Measurements from ENCODE around the gene TMEM163. TPM values are rescaled to one million over a fixed set of nuclear protein-coding genes. Genes with fewer than 3 reads are reported as not detected.
A peak's percentile ranks its signal among the peaks of the same experiment; 100 is the strongest.

TMEM163 gene
- total RNA-seq, 1 donor from 2014 or later, result 0.18 TPM

DNA sequence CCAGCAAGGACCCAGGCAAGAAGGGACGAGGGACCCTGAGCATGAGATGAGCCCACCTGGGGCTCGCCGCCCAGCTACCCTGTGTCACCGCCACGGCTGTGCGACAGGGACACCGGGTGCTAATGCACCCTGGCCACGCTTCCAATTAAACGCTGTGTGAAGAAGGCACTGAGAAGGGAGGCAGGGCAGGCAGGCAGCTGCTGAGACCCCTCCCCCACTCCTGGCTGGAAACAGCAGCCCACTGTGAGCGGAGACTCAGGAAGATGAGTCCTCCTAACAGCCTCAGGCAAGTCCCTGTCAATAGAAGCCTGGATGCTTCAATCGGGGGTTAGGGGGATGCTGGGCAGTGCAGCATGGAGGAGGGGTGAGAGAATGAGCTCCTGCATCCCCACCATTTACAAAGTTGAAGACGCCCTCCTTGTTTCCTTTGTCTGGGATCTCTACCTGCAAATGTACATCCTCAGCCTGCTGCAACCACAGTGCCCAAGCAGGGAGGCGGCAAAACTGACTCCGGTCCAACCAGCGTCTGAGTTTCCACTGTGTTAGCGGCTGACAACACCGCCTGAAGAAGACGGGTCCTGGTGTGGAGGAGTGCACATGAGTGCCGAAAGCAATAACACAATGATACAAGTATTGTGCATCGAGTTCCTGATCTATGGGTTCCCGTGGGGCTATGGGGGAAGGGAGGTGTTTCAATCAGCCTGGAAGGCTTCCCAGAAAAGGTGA is 12.8 kb downstream of the TMEM163 start:
- H2AFZ ChIP-seq (ENCODE audit: low read depth, low read length), result no peak overlapping the region
- DNase-seq (ENCODE audit: low read depth) (no peak), FAIRE-seq (no peak)
- Mint-ChIP-seq H3K9me3 (ENCODE audit: unreplicated experiment) (peaks cover 3% of the 10 kb centered on the region), H3K27me3 (ENCODE audit: low read depth, unreplicated experiment) (peaks cover 13% of the 10 kb centered on the region), H3K27ac (ENCODE audit: unreplicated experiment) (peak overlapping the region; percentile 3), H3K4me1 (ENCODE audit: low read depth, unreplicated experiment) (peaks cover 12% of the 10 kb centered on the region), H3K36me3 (ENCODE audit: low read depth, unreplicated experiment) (no peaks in the 10 kb centered on the region), H3K4me3 (ENCODE audit: unreplicated experiment) (no peak overlapping the region)
- no peaks in the 10 kb centered on the region for H3K9me3 ChIP-seq (ENCODE audit: insufficient read depth, low read depth, low read length)
- no peak overlapping the region for H3K4me2 ChIP-seq (ENCODE audit: low read length)
- no peak overlapping the region for H3K9ac ChIP-seq (ENCODE audit: low read length)
- no peaks in the 10 kb centered on the region for H3K36me3 ChIP-seq (ENCODE audit: insufficient read depth, low read length)
- H3K4me3 ChIP-seq (ENCODE audit: insufficient read depth, low read depth, low read length), result no peak overlapping the region
- TF ChIP-seq, protein P1, sequence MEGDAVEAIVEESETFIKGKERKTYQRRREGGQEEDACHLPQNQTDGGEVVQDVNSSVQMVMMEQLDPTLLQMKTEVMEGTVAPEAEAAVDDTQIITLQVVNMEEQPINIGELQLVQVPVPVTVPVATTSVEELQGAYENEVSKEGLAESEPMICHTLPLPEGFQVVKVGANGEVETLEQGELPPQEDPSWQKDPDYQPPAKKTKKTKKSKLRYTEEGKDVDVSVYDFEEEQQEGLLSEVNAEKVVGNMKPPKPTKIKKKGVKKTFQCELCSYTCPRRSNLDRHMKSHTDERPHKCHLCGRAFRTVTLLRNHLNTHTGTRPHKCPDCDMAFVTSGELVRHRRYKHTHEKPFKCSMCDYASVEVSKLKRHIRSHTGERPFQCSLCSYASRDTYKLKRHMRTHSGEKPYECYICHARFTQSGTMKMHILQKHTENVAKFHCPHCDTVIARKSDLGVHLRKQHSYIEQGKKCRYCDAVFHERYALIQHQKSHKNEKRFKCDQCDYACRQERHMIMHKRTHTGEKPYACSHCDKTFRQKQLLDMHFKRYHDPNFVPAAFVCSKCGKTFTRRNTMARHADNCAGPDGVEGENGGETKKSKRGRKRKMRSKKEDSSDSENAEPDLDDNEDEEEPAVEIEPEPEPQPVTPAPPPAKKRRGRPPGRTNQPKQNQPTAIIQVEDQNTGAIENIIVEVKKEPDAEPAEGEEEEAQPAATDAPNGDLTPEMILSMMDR (IDR thresholded peaks at IDR 0.05; ENCODE audit: insufficient read depth, low read depth, low read length), result no peak
- no peak for TF ChIP-seq EZH2 (IDR thresholded peaks at IDR 0.05; ENCODE audit: insufficient read depth, low read length)
- H3K27me3 ChIP-seq (ENCODE audit: insufficient read depth, low read length), result no peaks in the 10 kb centered on the region
- no peaks in the 10 kb centered on the region for H3K79me2 ChIP-seq (ENCODE audit: insufficient read depth, low read length)
- no peak overlapping the region for H3K27ac ChIP-seq (ENCODE audit: low read depth, low read length)
- no peaks in the 10 kb centered on the region for H4K20me1 ChIP-seq (ENCODE audit: insufficient read depth, low read length)
- peaks cover 12% of the 10 kb centered on the region for H3K4me1 ChIP-seq (ENCODE audit: insufficient read depth, low read length)

DNA sequence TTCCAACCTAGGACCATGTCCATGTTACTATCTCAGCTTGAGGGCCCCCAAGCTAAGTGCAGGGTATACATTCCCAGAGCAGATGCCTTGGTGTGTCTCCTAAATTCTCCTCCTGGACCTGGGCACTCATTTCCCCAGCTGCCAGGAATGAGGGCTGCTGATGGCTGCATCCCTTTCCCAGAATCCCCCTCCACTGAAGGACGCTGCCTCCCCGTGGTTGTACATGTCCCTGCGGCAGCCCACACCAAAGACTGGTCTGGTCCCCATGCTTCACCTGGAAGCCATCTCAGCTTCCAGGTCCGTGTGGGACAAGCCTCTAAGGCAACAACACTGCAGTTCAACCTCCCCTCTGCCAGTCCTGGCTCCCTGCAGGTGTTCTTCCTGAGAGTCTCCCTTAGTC is 14.6 kb downstream of the TMEM163 start:
- TF ChIP-seq EZH2 (IDR thresholded peaks at IDR 0.05; ENCODE audit: insufficient read depth, low read length), result no peak
- TF ChIP-seq, protein P1 (IDR thresholded peaks at IDR 0.05; ENCODE audit: insufficient read depth, low read depth, low read length), result no peak

DNA sequence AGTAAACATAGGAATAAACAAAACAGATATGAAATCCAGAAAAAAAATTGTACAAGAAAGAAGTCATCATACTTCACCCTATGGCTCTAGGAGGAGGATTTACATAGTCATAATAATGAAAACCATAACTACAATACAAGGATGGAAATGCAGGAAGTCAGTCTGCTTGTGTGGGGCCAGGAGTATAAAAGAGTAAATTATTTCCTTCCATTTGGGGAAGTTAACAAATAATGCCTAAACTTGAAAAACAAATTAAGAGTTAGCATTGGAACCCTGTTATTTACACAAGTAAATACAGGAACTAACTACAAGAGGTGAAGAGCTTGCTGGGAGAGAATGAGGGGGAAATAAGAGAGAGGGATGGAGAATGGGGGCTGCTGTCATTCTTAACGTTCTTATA is 15.4 kb downstream of the TMEM163 start:
- FAIRE-seq (no peak), DNase-seq (ENCODE audit: low read depth) (no peak)
- no peak overlapping the region for H3K4me3 Mint-ChIP-seq (ENCODE audit: unreplicated experiment)
- H4K20me1 ChIP-seq (ENCODE audit: insufficient read depth, low read length), result no peaks in the 10 kb centered on the region
- no peak overlapping the region for H3K4me2 ChIP-seq (ENCODE audit: low read length)
- H3K9ac ChIP-seq (ENCODE audit: low read length), result no peak overlapping the region
- TF ChIP-seq, protein P1 (IDR thresholded peaks at IDR 0.05; ENCODE audit: insufficient read depth, low read depth, low read length), result no peak
- H3K27ac Mint-ChIP-seq (ENCODE audit: unreplicated experiment), result no peak overlapping the region
- no peaks in the 10 kb centered on the region for H3K9me3 ChIP-seq (ENCODE audit: insufficient read depth, low read depth, low read length)
- H3K36me3 Mint-ChIP-seq (ENCODE audit: low read depth, unreplicated experiment), result no peaks in the 10 kb centered on the region
- H3K4me1 ChIP-seq (ENCODE audit: insufficient read depth, low read length), result peaks cover 12% of the 10 kb centered on the region
- H3K4me1 Mint-ChIP-seq (ENCODE audit: low read depth, unreplicated experiment), result peaks cover 12% of the 10 kb centered on the region
- H3K4me3 ChIP-seq (ENCODE audit: insufficient read depth, low read depth, low read length), result no peak overlapping the region
- peaks cover 3% of the 10 kb centered on the region for H3K9me3 Mint-ChIP-seq (ENCODE audit: unreplicated experiment)
- H3K27me3 Mint-ChIP-seq (ENCODE audit: low read depth, unreplicated experiment), result peaks cover 8% of the 10 kb centered on the region
- H3K27ac ChIP-seq (ENCODE audit: low read depth, low read length), result no peak overlapping the region
- no peaks in the 10 kb centered on the region for H3K79me2 ChIP-seq (ENCODE audit: insufficient read depth, low read length)
- no peaks in the 10 kb centered on the region for H3K36me3 ChIP-seq (ENCODE audit: insufficient read depth, low read length)
- no peaks in the 10 kb centered on the region for H3K27me3 ChIP-seq (ENCODE audit: insufficient read depth, low read length)
- H2AFZ ChIP-seq (ENCODE audit: low read depth, low read length), result no peak overlapping the region

More for the DNA sequence above, 14.6 kb downstream of the TMEM163 start:
- FAIRE-seq (no peak), DNase-seq (ENCODE audit: low read depth) (no peak)
- Histone ChIP-seq H3K4me2 (ENCODE audit: low read length) (no peak overlapping the region), H3K9me3 (ENCODE audit: insufficient read depth, low read depth, low read length) (no peaks in the 10 kb centered on the region), H3K4me1 (ENCODE audit: insufficient read depth, low read length) (peaks cover 12% of the 10 kb centered on the region), H3K79me2 (ENCODE audit: insufficient read depth, low read length) (no peaks in the 10 kb centered on the region), H4K20me1 (ENCODE audit: insufficient read depth, low read length) (no peaks in the 10 kb centered on the region), H3K9ac (ENCODE audit: low read length) (no peak overlapping the region), H3K4me3 (ENCODE audit: insufficient read depth, low read depth, low read length) (no peak overlapping the region), H3K27me3 (ENCODE audit: insufficient read depth, low read length) (no peaks in the 10 kb centered on the region), H3K36me3 (ENCODE audit: insufficient read depth, low read length) (no peaks in the 10 kb centered on the region), H3K27ac (ENCODE audit: low read depth, low read length) (no peak overlapping the region), H2AFZ (ENCODE audit: low read depth, low read length) (no peak overlapping the region)
- Mint-ChIP-seq H3K9me3 (ENCODE audit: unreplicated experiment) (peaks cover 3% of the 10 kb centered on the region), H3K27ac (ENCODE audit: unreplicated experiment) (no peak overlapping the region), H3K27me3 (ENCODE audit: low read depth, unreplicated experiment) (peaks cover 8% of the 10 kb centered on the region), H3K36me3 (ENCODE audit: low read depth, unreplicated experiment) (no peaks in the 10 kb centered on the region), H3K4me1 (ENCODE audit: low read depth, unreplicated experiment) (peaks cover 12% of the 10 kb centered on the region), H3K4me3 (ENCODE audit: unreplicated experiment) (no peak overlapping the region)

Data from astrocyte (in vitro differentiated cells and primary cell).